Stimulated activated CD8-positive, alpha-beta memory T cell treated with anti-CD3 and anti-CD28 coated beads, Interleukin-7, amount 100 ng/mL, for 4 hours (primary cell): ENCODE data around the gene CCDC57.
A peak's percentile ranks its signal among the peaks of the same experiment; 100 is the strongest.
"Not testable (repeated sequence)": the region's sequence is repeated elsewhere in the genome, so short reads cannot be mapped to it uniquely, and the experiment has no call there.

Source experiments
- DNase-seq, 2 donors: peaks; one replicate each; pipeline ENCODE4 v3.0.0-alpha.2; 2020; ENCODE audit warnings: low read depth in 2 of 2

Gene CCDC57

DNA sequence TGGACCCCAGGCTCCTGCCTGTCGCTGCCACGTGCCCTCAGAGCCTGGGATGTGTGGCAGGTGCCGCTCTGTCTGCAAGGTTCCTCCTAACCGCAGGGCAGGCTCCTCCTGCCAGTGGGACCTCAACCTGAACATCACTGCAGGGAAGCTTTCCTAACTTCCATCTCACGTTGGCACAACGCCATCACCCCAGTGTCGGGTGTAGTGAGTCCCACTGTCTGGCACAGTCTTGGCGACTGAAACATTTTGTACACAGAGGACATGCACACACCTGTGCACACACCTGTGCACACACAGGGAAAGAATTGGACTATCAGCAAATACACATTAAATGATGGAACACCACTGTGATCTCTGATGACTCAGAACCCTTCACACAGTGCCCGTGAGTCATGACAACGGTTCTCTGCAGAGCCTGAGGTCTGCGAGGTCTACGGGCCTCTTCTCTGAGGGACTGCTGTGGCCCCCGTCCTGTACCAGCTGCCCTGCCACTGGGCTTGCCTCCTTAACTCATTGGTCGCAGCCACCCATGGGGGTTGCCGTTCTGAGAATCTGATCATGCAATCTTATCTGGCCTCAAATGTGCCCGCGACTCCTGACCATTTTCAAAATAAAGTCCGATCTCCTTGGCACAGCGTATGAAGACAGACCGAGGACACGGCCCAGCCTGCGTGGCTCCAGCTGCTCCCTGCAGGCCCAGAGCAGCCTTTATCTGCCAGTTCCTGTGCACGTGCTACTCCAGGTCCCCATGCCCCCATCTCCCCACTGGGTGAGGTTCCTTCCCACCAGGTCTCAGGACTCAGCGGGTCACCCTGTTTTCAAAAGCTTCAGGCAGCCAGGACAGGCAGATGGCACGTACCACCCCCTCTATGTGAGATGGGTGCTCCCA, 7.6 kb downstream of the CCDC57 start:
- DNase-seq = no peak

DNA sequence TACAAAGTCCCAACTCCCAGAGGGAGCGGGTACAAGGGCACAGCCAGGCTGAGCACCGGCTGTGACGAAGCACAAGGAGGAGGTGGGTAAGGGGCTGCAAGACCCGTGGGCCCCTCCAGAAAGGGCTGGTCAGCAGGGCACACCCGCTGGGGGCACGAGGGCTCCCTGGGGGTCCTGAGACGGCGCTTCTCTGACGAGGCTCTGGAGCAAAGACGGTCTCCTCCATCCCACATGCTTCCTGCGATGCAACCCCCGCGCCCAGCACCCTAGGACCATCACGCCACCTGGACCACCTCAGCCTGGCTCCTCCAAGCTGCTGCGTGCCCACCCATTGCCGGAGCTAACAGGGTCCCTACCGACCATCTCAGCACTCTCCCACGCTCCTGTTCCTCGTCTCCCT, 8.7 kb downstream of the CCDC57 start:
- no peak for DNase-seq

DNA sequence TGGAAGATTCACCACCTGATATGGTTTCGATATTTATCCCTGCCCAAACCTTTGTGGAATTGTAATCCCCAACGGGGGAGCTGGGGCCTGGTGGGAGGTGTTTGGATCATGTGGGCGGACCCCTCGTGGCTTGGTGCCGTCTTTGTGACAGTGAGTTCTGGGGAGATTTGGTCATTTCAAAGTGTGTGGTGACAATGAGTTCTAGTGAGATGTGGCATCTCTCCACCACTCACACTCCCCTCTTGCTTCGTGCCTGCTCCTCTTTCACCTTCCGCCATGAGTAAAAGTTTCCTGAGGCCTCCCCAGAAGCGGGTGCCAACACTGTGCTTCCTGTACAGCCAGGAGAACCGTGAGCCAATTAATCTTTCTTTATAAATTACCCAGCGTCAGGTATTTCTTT, 9.7 kb downstream of the CCDC57 start:
- DNase-seq = no peak

DNA sequence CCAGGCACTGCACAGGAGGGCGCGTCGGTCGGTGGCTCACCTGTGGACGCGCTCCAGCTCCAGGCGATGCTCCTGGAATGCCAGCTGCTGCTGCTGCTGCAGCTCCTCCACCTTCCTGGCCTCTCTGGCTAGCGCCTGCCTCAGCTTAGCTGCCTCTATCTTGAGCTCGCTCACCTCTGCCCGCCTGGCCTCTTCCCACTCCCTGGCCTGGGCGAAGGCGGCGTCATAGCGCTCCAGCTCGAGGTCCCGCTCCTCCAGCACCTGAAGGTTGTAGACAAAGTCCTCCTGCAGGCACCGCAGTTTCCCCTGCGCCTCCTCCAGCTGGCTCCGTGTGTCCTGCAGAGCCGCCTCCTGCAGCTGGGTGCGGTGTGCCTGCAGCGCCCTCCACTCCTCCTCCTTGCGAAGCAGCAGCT, 11.1 kb downstream of the CCDC57 start:
- no peak for DNase-seq

DNA sequence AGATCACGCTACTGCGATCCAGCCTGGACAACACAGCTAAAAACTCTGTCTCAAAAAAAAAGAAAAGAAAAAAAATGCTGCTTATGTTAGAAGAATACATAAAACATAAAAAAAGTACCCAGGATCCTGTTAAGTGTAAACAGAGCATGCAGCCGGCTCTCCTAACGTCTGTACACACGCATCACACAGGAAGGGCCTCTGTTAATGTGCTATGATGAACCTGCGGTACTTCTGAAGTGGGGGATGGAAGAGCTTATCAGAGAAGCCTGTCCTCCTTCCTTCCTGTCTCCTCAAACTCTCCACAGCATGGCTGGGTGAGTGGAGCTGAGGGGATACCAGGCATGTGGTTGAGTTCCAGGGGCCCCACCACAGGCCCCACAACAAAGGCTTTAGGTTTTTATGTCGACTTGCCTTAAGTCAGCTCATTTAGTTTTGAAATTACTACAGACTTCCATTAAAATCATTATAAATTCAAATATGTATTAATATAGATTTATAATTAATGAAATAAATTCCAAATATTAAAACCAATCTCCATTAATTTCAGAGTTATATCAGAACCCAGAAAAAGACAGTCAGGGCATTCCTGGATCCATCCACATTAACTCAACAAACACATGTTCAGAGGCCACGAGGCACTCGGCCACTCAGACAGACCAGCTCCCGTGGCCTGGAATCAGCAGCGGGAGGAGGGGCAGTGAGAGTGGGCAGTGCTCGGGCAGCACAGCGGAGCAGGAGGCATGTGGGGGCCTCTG, 11.7 kb downstream of the CCDC57 start:
- peak; percentile 53 to 62 for DNase-seq

DNA sequence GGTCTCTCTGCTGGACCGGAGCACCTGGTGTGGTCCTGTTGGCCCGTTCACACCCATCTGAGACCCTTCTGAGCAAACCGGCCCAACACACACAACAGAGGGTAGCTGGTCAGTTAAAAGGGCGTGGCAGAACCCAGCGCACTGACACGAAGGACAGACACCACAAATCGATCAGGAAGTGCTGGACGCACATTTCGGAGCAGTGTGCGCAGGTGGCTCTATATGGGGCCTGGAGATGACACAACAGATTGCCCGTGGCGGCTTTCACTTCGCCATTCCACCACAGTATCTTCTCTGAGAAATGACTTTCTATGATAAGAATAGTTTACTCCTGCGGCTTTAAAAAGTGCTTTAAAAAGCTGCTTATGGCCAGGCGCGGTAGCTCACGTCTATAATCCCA, 12.5 kb downstream of the CCDC57 start:
- no peak for DNase-seq

DNA sequence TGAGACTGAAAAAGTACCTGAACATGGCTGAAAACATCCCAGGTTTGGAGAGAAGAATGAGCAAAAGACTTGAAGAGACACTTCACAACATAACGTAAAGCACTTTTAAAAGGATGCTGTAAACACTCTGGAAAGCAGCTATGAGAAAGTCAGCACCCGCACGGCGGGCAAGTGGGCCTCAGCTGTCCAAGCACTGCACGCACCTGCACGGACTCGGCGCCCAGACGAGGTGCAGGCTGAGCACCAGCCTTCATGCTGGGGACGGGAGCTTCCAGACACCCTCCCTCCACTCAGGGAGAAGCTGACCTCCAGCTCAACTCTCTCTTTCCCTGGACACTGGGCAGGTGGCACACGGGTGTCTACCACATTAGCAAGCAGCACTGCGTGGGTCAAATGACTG, 13.1 kb downstream of the CCDC57 start:
- DNase-seq = no peak

DNA sequence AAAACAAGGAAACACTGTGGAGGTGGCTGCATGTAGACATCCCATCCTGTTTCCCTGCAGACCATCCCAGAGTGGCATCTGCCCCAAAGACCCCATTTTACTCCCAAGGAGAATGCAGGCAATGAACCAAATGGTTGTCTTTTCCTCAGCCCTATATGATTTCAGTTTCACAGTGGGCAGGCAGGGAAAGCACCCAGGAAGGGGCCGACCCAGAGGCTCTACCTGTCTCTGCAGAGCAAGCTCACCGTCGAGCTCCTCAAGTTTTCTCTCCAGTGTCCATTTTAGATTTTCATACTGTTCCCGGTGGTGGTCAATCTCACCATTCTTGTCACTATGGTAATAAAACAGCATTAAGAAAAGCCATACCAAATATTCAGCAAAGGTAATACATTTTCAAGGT, 14.6 kb downstream of the CCDC57 start:
- no peak for DNase-seq

DNA sequence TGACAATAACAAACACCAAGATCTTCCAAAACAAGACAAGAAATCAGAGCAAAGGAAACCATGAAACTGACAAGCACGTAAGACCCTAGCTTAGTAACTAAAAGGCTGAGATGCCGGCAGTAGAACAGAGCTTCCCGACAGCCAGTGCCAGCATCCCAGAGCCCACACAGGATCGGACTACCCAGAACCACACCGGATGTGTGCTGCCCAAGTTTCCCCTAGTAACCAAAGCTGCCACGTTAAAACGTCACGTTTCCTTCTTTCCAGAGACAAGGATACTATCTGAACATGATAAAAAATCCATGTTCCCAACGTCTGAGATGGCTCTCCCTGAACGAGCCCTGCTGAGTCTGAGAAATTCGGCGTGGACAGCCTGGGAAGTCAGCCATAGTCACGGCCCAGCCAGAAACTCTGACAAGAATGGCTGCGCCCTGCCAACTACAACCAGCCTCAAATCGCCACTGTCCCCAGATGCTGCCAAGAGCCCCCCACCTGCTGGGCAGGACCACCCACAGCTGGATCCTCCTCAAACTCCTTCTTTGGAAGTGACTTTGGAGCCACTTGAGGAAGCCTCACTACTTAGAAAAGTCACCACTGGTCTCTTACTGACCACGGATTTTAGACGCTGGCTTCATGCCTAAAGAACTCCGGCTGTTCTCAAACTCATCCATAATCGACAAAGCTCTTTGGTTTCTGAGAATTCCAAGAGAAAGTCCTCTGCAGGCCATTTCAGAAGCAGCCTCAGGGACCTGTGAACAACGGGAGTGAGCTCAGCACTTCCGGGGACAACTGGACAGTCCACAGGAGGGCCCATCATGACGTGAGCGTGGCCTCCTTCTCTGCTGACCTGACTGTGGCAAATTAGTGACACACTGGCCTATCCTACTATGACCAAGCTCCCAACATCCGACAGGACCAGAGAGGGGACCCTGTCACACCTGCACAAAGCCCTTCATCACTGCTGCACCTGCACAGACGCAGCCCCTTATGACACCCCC, 16.7 kb downstream of the CCDC57 start:
- no peak for DNase-seq

DNA sequence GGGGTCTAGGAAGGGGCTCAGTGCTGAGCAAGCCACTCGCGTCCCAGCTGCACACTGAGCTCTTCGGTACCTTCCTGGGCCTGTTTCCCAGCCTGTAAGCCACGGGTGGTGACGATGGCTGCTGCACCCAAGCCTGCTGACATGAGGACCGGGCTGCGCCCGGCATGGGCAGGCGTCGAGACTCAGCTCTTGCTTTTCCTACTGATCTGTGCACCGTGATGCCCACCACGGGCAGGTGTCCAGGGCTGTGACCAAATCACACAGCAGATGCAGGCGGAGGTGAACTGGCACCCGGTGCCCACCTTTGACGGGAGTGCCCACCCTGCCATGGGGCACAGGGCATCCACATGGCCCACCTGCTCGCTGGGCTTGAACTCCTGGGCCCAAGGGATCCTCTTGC, 17.9 kb downstream of the CCDC57 start:
- DNase-seq = no peak

DNA sequence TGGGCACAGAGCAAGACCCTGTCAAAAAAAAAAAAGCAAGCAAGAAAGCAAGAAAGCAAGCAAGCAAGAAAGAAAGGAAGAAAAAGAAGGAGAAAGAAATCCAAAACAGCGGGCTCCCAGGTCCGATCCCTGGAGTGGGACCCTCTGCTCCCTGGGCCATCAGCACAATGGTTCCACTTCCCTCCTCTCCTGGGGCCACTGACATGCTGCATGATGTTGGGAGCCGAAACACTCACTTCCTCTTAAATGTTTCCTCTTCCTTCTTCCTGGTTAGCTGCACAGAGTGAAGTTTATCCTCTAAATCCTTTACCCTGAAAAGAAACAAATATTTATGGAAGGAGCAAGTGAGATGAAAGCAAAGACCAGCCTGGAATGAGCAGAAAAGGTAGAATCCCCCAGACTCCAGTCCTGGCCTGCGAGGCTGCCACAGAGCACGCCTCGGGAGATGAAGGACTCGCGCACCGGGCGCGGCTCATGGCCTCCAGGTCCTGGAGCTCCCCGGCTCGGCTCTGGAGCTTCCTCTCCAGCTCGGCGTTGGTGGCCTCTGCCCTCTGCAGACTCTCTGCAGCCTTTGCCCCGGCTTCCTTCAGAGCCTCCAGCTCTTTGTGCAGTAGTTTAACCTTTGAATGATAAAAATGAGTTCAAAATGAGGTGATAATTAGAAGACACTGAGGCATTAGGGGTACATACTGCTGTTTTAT, 19.0 kb downstream of the CCDC57 start:
- DNase-seq = no peak

DNA sequence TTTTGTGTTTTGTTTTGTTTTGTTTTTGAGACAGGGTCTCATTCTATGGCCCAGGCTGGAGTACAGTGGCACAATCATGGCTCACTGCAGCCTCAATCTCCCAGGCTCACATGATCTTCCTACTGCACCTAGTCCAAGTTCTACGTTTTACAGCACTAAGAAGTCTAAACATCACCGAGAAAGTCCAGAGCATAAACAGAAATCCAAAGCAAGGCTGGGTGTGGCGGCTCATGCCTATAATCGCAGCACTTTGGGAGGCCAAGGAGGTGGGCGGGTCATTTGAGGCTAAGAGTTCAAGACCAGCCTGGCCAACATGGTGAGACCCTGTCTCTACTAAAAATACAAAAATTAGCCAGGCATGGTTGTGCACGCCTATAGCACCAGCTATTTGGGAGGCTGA, 19.6 kb downstream of the CCDC57 start:
- not testable (repeated sequence) for DNase-seq

DNA sequence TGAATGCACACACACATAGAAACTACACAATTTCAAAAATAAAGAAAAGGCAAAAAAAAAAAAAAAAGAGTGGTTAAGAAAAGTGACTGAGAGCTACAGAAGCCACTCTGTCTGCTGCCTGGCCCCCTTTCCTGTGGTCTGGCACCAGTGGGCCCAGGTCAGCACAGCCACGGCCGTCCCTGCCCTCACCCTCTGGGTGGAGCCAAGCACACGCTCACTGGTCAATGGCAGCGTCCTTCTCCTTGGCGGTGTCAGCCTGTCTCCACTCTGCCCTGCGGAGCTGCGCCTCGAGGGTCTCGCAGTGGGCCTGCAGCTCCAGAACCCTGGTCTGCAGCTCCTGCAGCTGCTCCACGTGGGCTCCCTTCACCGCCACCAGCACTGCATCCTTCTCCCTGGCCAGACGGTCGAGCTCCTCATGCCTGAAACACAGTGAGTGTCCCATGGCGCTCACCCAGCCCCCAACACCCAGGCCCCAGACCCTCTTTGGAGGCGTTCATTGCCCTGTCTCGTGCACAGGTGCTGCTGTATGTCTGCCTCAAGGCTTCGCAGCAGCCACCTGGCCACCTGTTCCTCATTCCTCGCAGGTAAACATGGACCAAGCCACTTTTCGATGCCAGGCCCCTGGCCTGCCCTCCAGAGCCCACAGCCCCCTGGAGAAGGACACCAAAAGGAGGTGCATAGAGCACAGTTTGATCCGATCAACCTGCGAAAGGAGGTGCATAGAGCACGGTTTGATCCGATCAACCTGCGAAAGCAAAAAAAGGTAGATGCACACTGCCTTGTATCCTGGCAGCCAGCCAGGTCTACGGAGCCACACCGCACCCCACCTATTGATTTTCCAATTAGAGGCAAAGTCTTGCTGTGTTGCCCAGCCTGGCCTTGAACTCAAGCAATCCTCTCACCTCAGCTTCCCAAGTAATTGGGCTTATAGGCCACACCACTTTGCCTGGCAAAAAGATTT, 24.4 kb downstream of the CCDC57 start:
- DNase-seq = no peak

DNA sequence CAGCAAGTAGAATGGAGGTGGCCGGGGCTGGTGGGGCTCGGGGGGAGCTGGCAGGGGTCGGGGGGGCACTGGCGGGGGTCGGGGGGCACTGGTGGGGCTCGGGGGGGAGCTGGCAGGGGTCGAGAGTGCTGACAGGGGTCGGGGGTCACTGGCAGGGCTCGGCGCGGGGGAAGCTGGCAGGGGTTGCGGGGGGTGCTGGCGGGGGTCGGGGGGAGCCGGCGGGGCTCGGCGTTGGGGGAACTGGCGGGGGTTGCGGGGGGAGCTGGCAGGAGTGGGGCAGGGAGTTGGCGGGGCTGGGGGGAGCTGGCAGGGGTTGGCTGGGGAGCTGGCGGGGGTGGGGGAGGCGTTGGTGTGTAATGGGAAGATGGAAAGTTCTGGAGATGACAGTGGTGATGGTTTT, 25.1 kb downstream of the CCDC57 start:
- no peak for DNase-seq

DNA sequence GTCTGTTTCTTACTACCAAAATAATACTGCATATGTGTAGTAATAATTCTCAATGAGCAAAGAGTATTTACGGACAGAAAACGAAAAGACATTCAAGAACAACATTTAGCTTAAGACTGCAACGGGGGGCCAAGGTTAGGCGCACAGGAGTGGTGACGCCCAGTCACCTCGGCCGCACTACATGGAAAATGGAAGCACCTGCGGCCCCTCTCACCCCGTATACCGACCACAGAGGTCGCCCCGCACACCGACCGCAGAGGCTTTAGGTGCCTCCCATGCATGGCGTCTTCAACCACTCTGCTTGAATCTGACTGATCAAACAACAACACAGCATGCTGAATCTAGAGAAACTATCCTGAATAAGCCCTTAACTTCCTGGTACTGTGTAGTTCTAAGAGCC, 26.4 kb downstream of the CCDC57 start:
- DNase-seq = no peak

DNA sequence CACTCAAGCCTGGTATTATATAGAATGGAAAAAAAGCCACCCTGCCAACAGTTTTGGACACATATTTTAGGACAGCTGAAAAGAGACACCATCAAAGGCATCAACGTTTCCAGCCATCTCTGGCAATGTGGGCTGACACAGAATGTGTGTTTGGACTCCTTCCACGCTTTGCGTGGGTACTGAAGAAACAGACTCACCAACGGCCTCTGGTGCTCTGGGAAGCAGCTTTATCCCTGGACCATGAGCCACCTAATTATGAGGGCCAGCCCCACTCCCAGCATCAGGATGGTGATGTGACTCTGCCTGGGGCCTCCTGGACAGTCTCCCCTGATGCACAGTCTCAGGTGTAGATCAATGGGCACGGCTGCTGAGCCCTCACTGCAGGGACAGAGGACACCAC, 27.9 kb downstream of the CCDC57 start:
- DNase-seq = no peak

DNA sequence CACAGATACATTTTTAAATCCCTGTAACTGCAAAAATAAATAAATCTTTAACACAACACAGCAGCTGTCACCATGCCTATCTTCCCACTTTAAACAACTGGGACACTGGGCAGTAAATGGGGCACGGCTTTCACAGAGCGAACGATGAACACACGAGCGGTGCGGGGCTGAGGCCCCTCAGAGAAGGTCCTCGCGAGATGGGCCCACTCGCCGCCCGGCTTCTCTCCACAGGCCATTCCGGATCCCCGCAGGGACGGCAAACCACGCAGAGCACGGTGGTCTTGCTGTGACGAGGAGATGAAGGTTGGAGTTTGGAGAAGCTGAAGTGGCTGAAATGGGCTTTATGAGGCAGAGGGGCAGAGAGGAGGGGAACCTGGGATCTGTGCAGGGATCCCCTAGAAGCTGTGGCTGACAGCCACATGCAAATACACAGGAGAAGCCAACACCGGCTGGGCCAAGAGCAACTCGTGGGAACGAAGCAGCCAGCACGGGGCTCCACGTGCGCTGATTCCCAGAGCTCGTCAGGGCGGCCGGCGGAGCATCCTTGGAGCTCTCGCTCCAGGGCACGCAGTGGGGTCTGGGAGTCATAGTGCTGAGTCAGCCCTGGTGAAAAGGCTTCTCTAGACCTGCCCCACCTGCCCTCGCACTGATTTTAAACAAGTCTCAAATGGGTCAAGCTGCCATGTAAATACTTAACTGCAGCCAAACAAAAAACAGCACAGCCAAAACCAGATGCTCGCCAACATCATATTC, 31.7 kb downstream of the CCDC57 start:
- DNase-seq = no peak

DNA sequence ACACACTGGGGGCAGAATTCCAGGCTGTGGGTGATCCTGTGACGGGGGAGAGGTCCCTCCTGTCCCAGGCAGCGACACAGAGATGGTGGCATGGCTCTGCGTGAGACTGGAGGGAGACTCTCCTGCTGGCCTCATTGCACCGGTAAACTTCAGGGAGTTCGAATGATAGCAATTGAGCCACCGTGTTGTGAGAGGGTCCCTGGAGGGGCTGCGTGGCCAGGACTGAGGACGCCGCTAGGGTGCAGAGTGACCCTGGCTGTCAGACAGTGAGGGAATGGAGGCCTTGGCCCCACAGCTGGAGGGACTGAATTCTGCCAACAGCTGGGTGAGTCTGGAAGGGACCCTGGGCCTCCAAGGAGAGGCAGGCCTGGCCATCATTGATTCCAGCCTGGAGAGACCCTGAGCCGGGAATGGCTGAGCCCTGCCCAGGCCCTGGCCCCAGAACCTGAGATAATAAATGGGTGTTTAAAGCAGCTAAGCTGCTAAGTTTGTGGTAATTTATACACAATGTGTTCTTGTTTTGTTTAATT, 32.6 kb downstream of the CCDC57 start:
- DNase-seq = no peak

DNA sequence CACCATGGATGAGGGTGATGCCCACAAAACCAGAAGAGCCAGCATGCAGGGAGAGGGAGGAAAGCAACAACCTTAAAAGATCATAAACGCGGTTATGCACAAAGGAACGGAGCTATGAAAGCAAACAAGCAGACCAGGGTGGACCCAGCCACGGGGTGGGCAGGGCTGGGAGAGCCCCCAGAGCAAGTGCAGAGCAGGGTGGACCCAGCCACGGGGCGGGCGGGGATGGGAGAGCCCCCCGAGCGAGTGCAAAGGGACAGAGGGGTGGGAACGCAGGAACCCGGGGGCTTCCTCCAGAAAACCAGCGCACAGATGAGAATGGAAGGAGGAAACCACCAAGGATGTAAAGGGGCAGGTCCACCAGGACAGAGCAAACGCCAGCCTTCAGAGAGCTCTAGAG, 33.2 kb downstream of the CCDC57 start:
- DNase-seq = no peak
